Measurements from ENCODE around the gene IER5.
"Not testable (repeated sequence)": the region's sequence is repeated elsewhere in the genome, so short reads cannot be mapped to it uniquely, and the experiment has no call there.

IER5 gene

DNA sequence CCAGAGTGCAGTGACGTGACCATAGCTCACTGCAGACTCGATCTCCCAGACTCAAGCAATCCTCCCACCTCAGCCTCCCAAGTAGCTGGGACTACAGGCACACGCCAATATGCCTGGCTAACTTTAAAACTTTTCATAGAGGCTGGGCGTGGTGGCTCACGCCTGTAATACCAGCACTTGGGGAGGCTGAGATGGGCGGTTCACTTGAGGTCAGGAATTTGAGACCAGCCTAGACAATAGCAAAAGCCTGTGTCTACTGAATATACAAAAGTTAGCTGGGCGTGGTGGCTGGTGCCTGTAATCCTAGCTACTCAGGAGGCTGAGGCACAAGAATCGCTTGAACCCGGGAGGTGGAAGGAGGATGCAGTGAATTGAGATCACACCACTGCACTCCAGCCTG lies 27.5 kb downstream of the IER5 start:
- not testable (repeated sequence) for DNase-seq (ENCODE audit: low read depth)

DNA sequence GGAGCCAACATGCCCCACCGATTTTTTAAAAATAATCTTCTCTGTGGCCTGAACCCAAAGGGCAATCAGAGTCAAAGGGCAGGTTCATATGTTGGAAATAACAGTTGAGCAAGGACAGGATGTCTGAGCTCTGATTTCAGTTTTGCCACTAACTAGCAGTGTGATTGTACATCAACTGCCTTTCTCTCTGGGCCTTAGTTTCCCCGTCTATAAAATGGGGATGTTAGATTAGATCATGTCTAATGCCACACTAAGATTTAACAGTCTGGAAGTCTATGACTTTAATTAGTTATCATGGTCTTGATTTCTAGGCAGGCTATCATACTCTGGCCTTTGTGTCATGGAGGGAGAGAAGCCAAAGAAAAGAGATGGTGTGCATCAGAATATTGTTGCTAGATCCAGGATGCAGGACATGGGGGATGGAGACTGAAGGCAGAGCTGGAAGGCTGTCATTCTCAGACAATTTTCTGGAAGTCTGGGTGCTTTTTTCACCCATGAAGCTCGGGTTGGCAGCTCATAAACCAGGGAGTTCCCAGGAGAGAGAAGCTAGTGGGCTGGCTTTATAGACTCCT lies 28.4 kb downstream of the IER5 start:
- DNase-seq (ENCODE audit: low read depth), result no peak

DNA sequence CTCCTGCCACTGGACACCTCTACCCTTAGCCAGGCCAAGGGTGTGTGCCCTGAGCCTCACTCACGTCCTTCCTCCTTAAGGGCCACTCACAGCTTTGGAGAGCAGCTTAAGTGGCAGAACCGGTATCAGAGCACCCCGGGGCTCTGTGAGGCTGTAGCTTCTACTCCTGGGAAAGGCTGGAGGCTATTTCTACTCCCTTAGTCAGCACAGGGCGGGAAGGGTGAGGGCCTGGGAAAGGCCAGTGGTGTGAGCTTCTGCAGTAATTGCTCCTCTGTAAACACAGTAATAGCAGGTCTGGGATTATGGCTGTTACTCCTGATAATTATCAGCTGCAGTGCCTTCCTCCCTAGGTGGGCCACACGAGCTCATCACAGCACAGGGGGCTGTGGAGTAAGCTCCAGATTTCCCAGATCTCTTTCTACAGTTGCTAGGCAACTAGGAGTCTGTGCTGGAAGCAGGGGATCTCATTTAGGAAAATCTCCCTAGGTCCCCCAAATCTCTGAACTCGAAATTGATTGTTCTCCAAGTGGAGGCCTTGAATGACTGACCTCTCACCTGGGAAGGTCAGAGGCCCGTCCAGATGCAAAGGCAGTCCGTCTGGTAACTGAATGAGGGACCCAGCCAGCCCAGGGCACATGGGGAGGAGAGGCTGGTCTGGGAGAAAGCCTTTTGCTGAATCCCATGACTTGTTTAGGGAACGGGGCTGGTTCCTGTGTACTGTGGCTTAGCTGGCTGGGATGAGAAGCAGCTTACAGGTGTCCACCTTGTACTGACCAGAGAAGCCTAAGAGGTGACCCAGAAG lies 29.3 kb downstream of the IER5 start:
- DNase-seq (ENCODE audit: low read depth), result no peak

DNA sequence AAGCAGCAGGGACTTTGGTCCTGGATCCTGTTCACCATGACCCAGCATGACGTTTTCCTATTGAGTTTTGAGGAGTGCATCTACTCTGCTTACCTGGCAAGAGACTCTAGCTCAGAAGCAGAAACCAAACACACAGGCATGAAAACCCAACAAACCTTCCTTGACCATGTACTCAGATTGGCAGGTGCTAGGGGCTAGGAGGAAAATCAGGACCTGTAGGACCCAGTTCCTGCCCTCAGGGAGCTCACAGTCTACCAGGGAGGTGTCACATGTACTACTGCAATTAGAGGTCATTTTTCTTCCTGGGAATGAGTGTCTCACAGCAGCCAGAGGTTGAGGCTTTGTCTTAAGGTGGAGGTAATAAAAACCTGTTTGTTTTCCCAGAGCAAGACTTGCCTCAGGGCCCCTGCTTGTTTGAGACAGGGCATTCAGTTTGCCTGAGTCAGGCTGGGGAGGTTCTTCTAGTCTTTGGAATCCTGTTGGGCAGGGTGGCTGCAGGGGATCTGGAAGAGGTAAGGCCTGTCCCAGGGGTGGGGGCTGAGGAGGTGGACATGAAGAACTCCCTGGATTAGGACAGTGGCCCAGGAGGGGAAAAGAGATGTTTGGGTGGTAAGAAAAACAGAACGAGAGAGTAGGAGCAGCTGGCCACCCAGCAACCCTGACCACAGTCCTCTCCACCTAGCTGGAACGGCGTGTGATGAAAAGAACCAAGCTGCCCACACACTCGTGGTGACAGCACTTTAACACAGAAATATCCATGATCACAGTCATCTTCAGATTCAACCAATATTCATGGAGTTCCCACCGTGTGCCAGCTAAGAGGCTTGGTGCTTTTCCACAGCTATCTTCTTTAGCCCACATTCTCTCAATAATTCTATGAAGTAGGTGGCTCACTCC lies 30.8 kb downstream of the IER5 start:
- no peak for DNase-seq (ENCODE audit: low read depth)

DNA sequence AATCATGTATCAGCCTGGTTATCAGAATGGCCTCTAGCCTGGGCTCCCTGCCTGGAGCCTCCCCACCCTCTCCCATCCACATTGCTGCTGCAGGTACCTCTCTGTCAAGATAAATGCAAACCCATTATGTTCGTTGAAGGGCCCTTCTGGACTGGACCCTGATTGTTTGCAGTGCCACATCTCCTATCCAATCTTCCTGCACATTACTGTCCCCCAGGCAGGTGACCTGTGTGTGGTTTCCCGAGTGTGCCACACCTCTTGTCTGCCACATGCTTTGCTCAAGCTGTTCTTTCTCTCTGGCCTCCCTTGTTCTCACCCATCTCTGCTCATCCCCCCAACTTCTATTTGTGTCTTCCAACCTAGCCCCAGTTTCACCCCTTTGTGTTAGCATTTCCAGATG lies 32.4 kb downstream of the IER5 start:
- no peak for DNase-seq (ENCODE audit: low read depth)

DNA sequence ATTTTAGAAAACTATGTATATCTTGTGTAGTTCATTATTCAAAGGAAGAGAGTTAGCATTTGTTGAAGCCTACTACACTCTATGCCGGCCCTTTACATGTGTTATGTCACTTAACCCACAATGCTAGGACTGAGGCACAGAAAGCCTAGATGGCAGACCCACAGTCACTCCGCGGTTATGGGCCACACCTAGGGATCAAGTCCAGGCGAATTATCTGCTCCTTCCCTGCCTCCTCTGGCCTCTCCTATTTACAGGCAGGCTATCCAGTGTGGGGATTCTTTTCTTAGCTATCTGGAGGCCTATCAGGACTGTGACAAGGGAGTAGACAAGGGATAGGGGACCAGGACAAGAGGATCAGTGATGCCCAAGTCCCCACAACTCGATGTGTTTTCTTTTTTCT lies 33.0 kb downstream of the IER5 start:
- DNase-seq (ENCODE audit: low read depth), result no peak

DNA sequence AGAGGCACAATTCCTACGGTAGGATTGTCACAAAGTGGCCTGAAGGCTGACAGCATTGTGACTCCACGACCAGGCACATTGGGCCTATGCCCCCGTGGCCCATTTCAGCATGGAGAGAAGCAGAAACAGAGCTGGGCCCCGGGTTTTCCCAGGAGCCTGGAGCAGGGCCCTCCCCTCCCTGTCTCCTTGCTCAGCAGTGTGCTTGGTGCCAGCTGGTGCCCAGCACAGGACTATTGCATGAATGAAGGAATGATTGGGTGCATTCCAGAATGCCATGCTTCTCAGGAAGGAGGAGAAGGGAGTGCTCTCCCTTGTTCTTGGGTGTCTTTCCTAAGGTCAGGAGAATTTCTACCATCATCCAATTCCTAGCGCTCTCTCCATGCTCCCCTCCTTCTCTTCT lies 33.7 kb downstream of the IER5 start:
- DNase-seq (ENCODE audit: low read depth), result no peak

DNA sequence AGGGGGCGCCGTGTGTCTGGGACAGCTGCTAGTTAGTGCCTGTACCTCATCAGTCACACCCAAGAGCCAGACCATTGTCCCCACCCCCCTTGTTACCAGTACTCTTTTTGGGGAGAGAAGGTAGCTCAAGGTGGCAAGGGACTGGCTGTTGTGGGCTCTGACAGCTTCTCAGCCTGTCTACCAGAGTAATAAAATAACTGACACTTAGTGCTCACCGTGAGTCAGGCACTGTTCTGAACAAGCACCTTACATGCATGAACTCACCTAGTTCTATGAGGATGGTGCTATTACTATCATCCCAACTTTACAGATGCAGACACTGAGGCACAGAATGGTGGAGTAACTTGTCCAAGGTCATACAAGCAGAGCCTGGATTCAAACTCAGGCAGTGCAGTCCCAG lies 34.7 kb downstream of the IER5 start:
- DNase-seq (ENCODE audit: low read depth), result no peak

DNA sequence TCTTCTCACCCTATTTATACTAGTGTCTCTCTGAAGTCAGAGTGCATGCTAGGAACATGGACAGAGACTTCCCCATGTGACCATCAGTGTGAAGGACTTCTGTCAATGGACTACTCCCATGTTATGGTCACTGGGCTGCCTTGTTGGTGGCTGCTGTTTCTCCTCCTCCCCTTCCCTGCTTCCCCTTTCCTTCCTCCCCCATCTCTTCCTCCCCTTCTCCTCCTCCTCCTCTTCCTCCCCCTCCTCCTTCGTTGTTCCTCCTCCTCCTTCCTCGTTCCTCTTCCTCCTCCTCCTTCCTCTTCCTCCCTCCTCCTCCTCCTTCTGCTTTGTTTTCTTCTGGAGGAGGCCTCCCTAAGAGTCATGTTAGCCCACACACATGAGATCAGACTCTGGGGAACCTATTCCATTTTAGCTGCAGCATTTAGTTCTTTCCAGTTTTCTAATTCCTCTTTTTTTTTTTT lies 35.8 kb downstream of the IER5 start:
- no peak for DNase-seq (ENCODE audit: low read depth)

DNA sequence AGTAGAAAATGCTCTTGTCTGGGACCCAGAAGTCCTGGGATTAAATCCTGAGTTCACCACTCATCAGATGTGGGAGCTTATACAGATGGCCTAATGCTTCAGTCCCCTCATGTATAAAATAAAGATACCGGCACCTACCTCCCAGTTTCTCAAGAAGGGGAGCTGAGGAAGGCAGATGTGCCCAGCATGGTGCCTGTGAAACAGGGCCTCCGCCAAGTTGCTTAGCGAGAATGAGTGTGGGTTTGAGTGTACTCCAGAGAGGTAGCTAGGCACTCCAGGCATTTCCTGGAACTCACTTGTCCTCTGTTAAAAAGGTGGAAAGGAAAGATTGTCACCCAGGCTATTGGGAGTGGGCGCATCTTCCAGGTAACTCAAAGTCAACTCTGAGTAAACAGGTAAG lies 37.8 kb downstream of the IER5 start:
- DNase-seq (ENCODE audit: low read depth), result no peak

DNA sequence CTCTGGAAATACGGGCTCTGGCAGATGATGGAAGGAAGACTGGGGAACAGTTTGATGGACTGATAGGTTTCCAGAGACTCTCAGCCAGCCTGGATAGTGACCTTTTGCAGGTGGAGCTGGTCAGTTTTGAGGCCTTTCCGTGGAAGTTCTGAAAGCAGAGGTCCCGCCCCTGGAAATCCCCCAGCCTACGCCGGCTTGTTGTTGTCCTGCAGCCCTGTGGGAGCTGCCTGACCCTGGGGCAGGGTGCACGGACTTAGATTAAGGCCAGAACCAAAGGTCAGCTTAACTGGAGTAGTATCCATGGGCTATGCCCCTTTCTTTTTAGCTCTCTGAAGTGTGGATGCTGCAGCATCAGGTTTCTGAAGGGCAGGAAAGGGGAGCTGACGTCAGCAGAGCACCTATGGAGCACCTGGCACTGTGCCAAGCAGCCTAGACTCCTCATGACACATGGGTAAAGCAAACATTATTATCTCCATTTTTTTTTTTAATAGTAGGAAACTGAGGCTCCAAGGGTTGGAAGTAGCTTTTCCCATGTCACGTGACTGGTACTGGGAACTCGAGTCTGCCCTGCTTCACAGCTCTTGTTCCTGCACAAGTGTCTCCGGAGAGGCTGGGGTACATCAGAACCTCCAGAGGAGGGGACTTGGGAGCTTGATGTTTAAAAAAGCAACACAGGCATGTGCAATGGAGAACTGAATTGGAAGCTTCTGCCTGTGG lies 38.5 kb downstream of the IER5 start:
- no peak for DNase-seq (ENCODE audit: low read depth)

DNA sequence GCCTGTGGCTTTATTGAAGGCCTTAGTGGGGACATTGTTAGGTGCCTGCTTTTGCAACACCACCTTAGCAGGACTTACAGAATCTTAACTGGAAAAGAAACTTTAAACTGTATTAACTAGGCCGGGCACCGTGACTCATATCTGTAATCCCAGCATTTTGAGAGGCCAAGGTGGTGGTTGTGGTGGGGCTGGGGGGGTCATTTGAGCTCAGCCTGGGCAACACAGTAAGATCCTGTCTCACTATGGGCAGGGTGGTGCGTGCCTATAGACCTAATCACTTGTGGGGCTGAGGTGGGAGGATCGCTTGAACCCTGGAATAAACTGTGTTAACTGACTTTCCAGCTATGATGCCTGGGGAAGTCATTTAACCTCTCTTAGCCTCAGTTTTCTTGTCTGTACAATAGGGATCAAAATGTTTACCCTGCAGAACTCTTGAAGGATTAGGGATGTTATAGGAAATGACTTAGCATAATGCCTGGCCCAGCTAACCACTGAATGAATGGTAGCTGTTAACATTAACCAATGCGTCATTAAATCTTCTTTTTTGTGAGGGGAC lies 39.5 kb downstream of the IER5 start:
- no peak for DNase-seq (ENCODE audit: low read depth)

DNA sequence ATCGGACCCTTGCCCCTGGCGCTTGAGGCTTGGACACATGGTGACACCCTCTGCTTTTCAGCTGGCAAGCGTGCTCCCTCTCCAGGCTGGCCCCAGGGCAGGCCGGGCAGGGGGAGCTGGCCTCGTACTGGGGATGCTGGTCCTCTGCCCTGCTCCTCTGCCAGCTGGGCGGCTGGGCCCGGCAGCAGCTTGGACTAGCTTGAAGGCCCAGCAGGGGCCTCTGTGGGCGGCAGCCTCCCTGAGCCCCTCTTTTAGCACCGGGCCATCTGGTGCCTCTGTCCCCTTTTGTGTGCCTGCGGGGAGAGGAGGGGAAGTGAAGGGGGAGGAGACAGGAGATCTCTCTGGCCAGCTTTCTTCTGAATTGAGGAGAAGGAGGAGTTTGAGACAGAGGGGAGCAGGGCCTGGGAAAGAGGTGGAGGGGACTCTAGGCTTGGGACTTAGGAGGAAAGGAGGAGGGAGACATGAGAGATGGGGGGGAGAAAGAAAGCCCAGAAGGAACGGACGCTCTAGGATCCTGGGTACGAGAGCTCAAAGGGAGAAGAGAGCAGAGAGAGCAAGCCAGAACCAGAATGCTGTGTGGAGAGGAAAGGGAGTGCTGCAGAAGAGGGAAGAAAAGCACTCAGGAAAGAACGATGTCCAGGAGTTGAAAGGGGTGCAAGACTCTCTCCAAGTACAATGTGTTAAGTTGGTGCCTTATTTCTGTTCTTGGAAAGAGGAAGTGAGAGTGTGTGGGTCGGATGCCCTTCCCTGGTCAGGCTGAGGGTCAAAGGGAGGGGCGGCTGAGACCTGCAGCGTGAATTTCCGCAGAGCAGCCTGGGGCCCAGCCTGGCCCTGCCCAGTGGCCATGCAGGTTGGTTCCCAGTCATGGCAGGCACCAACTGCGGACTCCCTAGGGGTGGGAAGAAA lies 40.3 kb downstream of the IER5 start:
- DNase-seq (ENCODE audit: low read depth), result no peak

DNA sequence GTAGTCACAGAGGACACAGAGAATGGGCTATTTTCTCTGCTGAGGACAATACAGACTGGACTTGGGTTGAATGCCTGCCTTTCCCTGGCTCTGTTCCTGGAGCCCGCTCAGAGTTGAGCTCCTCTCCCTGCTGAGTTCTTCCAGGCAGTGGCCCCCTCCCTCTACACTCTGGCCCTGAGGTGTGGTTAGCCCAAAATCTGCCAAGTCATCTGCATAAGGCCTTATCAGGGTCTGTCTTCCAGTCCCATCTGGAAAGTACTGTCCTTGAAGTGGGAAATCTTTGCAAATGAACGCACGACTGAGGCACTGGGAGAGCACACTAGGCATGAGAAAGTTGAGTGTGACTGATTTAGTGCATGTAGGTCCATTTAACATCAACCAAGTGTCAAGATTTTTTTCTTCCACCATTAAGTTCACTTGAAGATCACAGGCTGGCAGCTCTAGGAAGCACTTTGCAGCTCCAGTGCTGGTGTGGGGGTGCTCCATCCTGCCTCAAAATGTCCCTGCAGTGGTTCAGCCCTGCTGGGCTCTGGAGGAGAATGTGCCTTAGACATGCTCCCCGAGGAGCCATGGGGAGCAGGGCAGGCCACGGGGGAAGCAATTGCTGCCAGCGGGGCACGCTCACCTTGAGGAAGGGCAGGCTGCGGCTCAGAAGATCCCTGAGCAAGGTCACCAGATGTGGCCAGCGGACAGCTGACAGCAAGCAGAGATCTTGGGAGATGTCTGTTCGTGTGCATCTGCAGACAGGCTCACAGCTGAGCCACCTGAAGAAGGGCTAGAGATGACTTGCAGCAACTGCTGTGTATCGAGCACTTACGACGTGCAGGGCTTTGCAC lies 41.5 kb downstream of the IER5 start:
- DNase-seq (ENCODE audit: low read depth), result no peak

DNA sequence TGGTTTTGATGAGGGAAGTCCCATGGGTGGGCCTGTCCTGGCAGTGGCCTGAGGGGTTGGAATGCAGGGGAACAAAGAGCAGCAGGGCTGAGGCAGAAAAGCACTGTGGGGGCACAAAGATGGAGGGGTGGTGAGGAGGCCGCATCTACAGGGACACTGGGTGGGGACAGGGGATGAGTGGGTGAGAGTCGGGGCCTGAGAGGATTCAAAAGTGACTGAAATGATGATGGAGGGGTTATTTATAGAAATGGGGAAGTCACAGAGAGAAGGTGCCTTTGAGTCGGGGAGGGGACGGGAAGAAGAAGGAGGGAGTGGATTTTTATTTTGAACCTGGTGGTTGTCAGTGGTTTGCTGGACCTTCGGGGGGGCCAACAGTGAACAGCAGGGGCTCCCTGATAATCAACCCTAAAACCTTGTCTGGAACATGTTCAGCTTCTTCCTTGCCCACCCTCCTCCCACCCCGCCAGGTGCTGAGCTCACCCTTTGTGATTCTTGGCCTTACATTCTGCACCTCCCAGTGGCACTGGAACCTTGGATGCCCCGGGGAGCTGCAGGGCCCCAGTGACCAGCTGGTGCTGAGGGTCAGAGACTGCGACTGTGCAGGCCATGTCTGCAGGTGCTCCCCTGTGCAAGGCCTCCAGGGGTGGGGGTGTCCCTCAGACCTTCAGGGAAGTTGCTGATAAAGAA lies 42.9 kb downstream of the IER5 start:
- DNase-seq (ENCODE audit: low read depth), result no peak

DNA sequence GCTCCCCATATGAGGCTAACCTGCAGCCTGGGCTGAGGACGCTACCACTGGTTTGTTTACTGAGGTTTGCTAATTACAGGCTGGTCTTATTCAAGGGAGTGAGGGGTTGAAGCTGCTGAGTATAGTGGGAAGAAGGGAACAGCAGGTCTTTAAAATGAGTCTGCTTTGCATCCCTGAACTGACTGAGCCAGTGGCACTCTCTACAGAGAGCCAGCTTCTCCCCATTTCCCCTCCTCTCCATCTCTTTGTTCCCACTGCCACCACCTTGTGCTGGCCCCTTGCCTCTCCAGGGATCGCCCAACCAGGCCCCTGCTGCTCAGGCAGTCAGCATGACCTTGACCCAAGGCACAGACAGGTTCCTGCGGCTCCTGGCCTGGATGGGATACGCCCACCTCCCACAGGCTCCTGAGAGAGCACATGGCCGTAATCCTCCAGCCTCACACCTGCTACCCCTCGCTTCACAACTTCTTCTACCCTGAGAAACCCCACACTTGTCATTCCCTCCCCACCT lies 45.0 kb downstream of the IER5 start:
- no peak for DNase-seq (ENCODE audit: low read depth)

DNA sequence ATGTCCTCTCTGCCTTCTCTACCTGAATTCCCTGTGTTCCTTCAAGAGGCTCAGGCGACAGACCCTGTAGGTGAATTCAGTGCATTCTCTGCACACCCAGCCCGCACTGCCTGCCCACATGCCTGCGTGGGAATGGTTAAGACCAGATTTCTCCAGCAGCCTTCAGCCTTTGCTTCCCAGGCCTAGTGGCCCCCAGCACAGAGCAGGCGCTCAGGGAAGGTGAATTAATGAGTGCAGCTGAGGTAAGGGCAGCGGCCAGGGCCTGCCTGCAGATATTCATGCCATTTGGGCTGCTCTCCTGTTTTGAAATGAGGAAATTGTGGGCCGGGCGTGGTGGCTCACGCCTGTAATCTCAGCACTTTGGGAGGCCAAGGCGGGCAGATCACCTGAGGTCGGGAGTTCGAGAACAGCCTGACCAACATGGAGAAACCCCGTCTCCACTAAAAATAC lies 45.5 kb downstream of the IER5 start:
- no peak for DNase-seq (ENCODE audit: low read depth)

DNA sequence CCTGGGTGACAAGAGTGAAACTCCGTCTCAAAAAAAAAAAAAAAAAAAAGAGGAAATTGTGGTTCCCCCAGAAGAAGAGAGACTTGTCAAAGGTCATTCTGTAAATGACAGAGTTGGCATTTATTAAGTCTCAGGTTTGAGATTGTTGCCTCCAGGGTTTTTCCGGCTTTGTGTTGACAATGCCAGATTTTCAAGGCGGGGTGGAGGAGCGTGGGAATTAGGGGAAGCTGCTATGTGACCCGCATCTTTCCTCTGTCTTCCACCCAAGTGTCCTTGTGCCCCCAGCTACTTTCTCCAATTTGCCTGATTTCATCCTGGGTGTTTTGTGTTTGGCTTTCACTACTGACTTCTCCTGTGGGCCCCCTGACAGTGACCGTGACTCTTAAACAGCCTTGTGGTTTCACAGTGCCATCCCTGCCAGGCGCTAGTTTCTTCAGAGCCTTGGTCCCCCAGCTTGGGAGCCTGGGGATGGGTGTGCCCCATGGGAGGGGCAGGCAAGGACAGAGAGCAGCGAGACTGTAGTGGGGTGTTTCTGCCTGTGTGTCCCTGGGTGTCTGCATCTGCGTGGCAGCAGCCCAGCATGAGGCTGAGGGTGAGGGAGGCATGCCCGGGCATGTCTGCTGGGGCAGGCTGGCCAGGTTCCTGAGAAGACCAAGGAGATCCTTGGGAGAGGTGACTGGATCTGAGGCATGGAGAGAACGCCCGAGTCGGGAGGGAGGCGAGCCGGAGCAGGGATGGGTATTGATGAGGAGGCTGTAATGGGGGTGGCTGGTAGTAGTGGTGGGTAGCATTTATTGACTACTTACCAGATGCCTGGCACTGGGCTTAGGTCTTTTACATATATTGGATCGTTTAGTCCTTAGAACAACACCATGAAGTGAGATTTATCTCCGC lies 46.3 kb downstream of the IER5 start:
- no peak for DNase-seq (ENCODE audit: low read depth)
